HFFc6 (cell line): Measurements from ENCODE around the gene CMTM1. TPM values are rescaled to one million over a fixed set of nuclear protein-coding genes. Genes with fewer than 3 reads are reported as not detected.
"Not testable (repeated sequence)": the region's sequence is repeated elsewhere in the genome, so short reads cannot be mapped to it uniquely, and the experiment has no call there.

Experiments
- DNase-seq: peaks from one replicate; pipeline ENCODE4 v3.0.0-alpha.2; 2018
- H3K27ac Mint-ChIP-seq: 2 replicates; pipeline ENCODE4 v1.8.0; 2020; ENCODE audit warnings: mild to moderate bottlenecking, mixed read lengths
- H3K27me3 Mint-ChIP-seq: 2 replicates; pipeline ENCODE4 v1.8.0; 2021; ENCODE audit warnings: mild to moderate bottlenecking, moderate library complexity, mixed read lengths; ENCODE audit not compliant: insufficient read depth
- H3K36me3 Mint-ChIP-seq: 2 replicates; pipeline ENCODE4 v1.8.0; 2021; ENCODE audit warnings: low read depth, mixed read lengths
- H3K4me1 Mint-ChIP-seq: 2 replicates; pipeline ENCODE4 v1.8.0; 2020; ENCODE audit warnings: low read depth, mixed read lengths
- H3K4me3 Mint-ChIP-seq: 2 replicates; pipeline ENCODE4 v1.8.0; 2020; ENCODE audit warnings: mild to moderate bottlenecking, moderate library complexity, mixed read lengths
- H3K9me3 Mint-ChIP-seq: 2 replicates; pipeline ENCODE4 v1.8.0; 2020; ENCODE audit warnings: mild to moderate bottlenecking, mixed read lengths
- CTCF ChIP-seq: fragments of 200-600 bp; sonication (generic); IDR thresholded peaks from 2 replicates; pipeline ENCODE4 v1.5.0; 2021; ENCODE audit warnings: antibody characterized with exemption, mild to moderate bottlenecking
- total RNA-seq, 6 experiments: library from RNA; stranded (reverse); fragmentation: NEBNext Ultra II Directional; extraction: Animal tissue kit (Norgen Biotek cat#: 25700); gene quantifications; 2 replicates in 1 of 6; 3 replicates in 5 of 6; pipeline ENCODE4 v1.2.3, GENCODE V29; 2021

CMTM1 gene
- total RNA-seq, 6 experiments from 2014 or later: 4.2 to 5.5 (median 4.9) TPM

GRCh38 chr16:66620429-66620795 is 54.2 kb downstream of the CMTM1 start:
- Mint-ChIP-seq H3K36me3 (peaks cover 11% of the 10 kb centered on the region), H3K9me3 (no peaks in the 10 kb centered on the region), H3K27ac (no peak overlapping the region), H3K27me3 (peaks cover 2% of the 10 kb centered on the region), H3K4me1 (peaks cover 53% of the 10 kb centered on the region), H3K4me3 (no peak overlapping the region)
- TF ChIP-seq CTCF: no peak
- DNase-seq: no peak

GRCh38 chr16:66621973-66622372 is 55.7 kb downstream of the CMTM1 start:
- H3K9me3 Mint-ChIP-seq: no peaks in the 10 kb centered on the region
- peaks cover 6% of the 10 kb centered on the region for H3K36me3 Mint-ChIP-seq
- no peak for TF ChIP-seq CTCF
- no peak overlapping the region for H3K4me3 Mint-ChIP-seq
- peaks cover 2% of the 10 kb centered on the region for H3K27me3 Mint-ChIP-seq
- H3K27ac Mint-ChIP-seq: no peak overlapping the region
- H3K4me1 Mint-ChIP-seq: peaks cover 48% of the 10 kb centered on the region
- DNase-seq: no peak

GRCh38 chr16:66622863-66623262 is 56.6 kb downstream of the CMTM1 start:
- no peak overlapping the region for H3K4me3 Mint-ChIP-seq
- H3K27ac Mint-ChIP-seq: no peak overlapping the region
- H3K9me3 Mint-ChIP-seq: no peaks in the 10 kb centered on the region
- no peak for DNase-seq
- peaks cover 39% of the 10 kb centered on the region for H3K4me1 Mint-ChIP-seq
- H3K27me3 Mint-ChIP-seq: peaks cover 2% of the 10 kb centered on the region
- TF ChIP-seq CTCF: no peak
- H3K36me3 Mint-ChIP-seq: peaks cover 5% of the 10 kb centered on the region

GRCh38 chr16:66623755-66624154 is 57.5 kb downstream of the CMTM1 start:
- peaks cover 5% of the 10 kb centered on the region for H3K27me3 Mint-ChIP-seq
- DNase-seq: no peak
- TF ChIP-seq CTCF: no peak
- no peaks in the 10 kb centered on the region for H3K9me3 Mint-ChIP-seq
- peaks cover 30% of the 10 kb centered on the region for H3K4me1 Mint-ChIP-seq
- no peak overlapping the region for H3K27ac Mint-ChIP-seq
- H3K4me3 Mint-ChIP-seq: no peak overlapping the region
- peaks cover 5% of the 10 kb centered on the region for H3K36me3 Mint-ChIP-seq

GRCh38 chr16:66627611-66628378 is 61.6 kb downstream of the CMTM1 start:
- not testable (repeated sequence) for H3K27me3 Mint-ChIP-seq, DNase-seq, H3K4me1 Mint-ChIP-seq, H3K36me3 Mint-ChIP-seq, H3K4me3 Mint-ChIP-seq, H3K27ac Mint-ChIP-seq, H3K9me3 Mint-ChIP-seq

Other genes starting within 250 kb of the CMTM1 start
- gene CDH5, start 199.7 kb upstream of the CMTM1 start, total RNA-seq: not detected
- gene BEAN1, start 139.1 kb upstream of the CMTM1 start, total RNA-seq: not detected
- 10 to 100 TPM; 29.1 to 43.8 (median 32.6) TPM for gene TK2, start 16.3 kb upstream of the CMTM1 start, total RNA-seq
- gene CKLF, start 13.9 kb upstream of the CMTM1 start, total RNA-seq: 10 to 100 TPM; 44.7 to 61.4 (median 56.8) TPM
- gene CMTM2, start 13.0 kb downstream of the CMTM1 start, total RNA-seq: not detected
- gene CMTM3, start 38.3 kb downstream of the CMTM1 start, total RNA-seq: 10 to 100 TPM; 26.3 to 35.6 (median 28.0) TPM
- 10 to 100 TPM; 14.2 to 22.0 (median 18.8) TPM for gene CMTM4, start 130.3 kb downstream of the CMTM1 start, total RNA-seq
- gene DYNC1LI2, start 185.2 kb downstream of the CMTM1 start, total RNA-seq: 100 to 1,000 TPM in 3 of 6 experiments, 10 to 100 TPM in 3; 84.7 to 103 (median 99.7) TPM
- not detected for gene TERB1, start 235.1 kb downstream of the CMTM1 start, total RNA-seq